WTC11 (cell line): Measurements from ENCODE around the gene NEO1. TPM values are rescaled to one million over a fixed set of nuclear protein-coding genes. Genes with fewer than 3 reads are reported as not detected.

Source experiments
- ATAC-seq: fragments of 200-7000 bp; cut with Tn5 transposase; 2 replicates; pipeline ENCODE4 v1.10.0; 2021; ENCODE audit warnings: mild to moderate bottlenecking, moderate library complexity
- CTCF ChIA-PET: fragments of 300-600 bp; sonication (Branson Sonifier 250); formaldehyde crosslinking; loops from one replicate; lab custom pipeline; 2021; ENCODE audit warnings: antibody characterized with exemption; lab: Charles Lee
- POLR2A ChIA-PET: fragments of 350-600 bp; sonication (Branson Sonifier 250); formaldehyde crosslinking; loops from one replicate; lab custom pipeline; 2021; ENCODE audit warnings: antibody characterized with exemption; lab: Charles Lee
- DNase-seq: peaks from one replicate; pipeline ENCODE4 v3.0.0; 2021; ENCODE audit warnings: low spot score
- H3K27ac Mint-ChIP-seq: 2 replicates; pipeline ENCODE4 v1.8.0; 2021; ENCODE audit warnings: mixed read lengths
- H3K27me3 Mint-ChIP-seq: 2 replicates; pipeline ENCODE4 v1.8.0; 2021; ENCODE audit warnings: low read depth, mild to moderate bottlenecking, moderate library complexity, mixed read lengths
- H3K36me3 Mint-ChIP-seq: 2 replicates; pipeline ENCODE4 v1.8.0; 2021; ENCODE audit warnings: mixed read lengths
- H3K4me1 Mint-ChIP-seq: 2 replicates; pipeline ENCODE4 v1.8.0; 2022; ENCODE audit warnings: mixed read lengths
- H3K4me3 Mint-ChIP-seq: 2 replicates; pipeline ENCODE4 v1.8.0; 2021; ENCODE audit warnings: mild to moderate bottlenecking, moderate library complexity, mixed read lengths
- H3K9me3 Mint-ChIP-seq: 2 replicates; pipeline ENCODE4 v1.8.0; 2021; ENCODE audit warnings: mixed read lengths
- AFF4 ChIP-seq: sonication (generic); formaldehyde crosslinking; IDR thresholded peaks from 2 replicates; pipeline ENCODE4 v1.8.1; 2023; ENCODE audit warnings: mild to moderate bottlenecking, missing genetic modification reagents, borderline replicate concordance
- CBFB ChIP-seq: sonication (generic); formaldehyde crosslinking; IDR thresholded peaks from 2 replicates; pipeline ENCODE4 v1.8.1; 2022; ENCODE audit warnings: mild to moderate bottlenecking, low read depth, missing genetic modification reagents
- CDX4 ChIP-seq: fragments of 250-450 bp; sonication (Bioruptor Pico); IDR thresholded peaks from 2 replicates; pipeline ENCODE4 v1.9.0; 2021; ENCODE audit warnings: moderate library complexity, mild to moderate bottlenecking, inconsistent platforms, borderline replicate concordance
- CREB1 ChIP-seq: sonication (generic); formaldehyde crosslinking; IDR thresholded peaks from 2 replicates; pipeline ENCODE4 v1.8.0; 2023; ENCODE audit warnings: mild to moderate bottlenecking, missing genetic modification reagents
- E2F4 ChIP-seq: sonication (generic); formaldehyde crosslinking; IDR thresholded peaks from 2 replicates; pipeline ENCODE4 v1.8.1; 2022; ENCODE audit warnings: low read depth, mild to moderate bottlenecking, moderate library complexity, missing genetic modification reagents, borderline replicate concordance
- EMX1 ChIP-seq: fragments of 250-450 bp; sonication (Bioruptor Pico); IDR thresholded peaks from 2 replicates; pipeline ENCODE4 v1.8.0; 2021; ENCODE audit warnings: mild to moderate bottlenecking
- ETV6 ChIP-seq: sonication (generic); formaldehyde crosslinking; IDR thresholded peaks from 2 replicates; pipeline ENCODE4 v1.8.1; 2022; ENCODE audit warnings: mild to moderate bottlenecking, missing genetic modification reagents
- GRHL2 ChIP-seq: fragments of 250-450 bp; sonication (Bioruptor Pico); IDR thresholded peaks from 2 replicates; pipeline ENCODE4 v1.8.0; 2022; ENCODE audit warnings: mild to moderate bottlenecking, moderate library complexity; ENCODE audit not compliant: insufficient replicate concordance, severe bottlenecking
- IRF1 ChIP-seq: sonication (generic); formaldehyde crosslinking; IDR thresholded peaks from 2 replicates; pipeline ENCODE4 v1.8.0; 2023; ENCODE audit warnings: missing genetic modification reagents
- JUN ChIP-seq: sonication (generic); formaldehyde crosslinking; IDR thresholded peaks from 2 replicates; pipeline ENCODE4 v1.8.0; 2023; ENCODE audit warnings: mild to moderate bottlenecking, missing genetic modification reagents
- NFE2L1 ChIP-seq: sonication (generic); formaldehyde crosslinking; IDR thresholded peaks from 2 replicates; pipeline ENCODE4 v1.8.1; 2023; ENCODE audit warnings: missing genetic modification reagents
- NR1H2 ChIP-seq: sonication (generic); formaldehyde crosslinking; IDR thresholded peaks from 2 replicates; pipeline ENCODE4 v1.9.0; 2021; ENCODE audit warnings: mild to moderate bottlenecking, moderate library complexity, missing genetic modification reagents
- NR3C1 ChIP-seq: sonication (generic); formaldehyde crosslinking; conservative IDR thresholded peaks from 2 replicates; pipeline ENCODE4 v1.8.1; 2023; ENCODE audit warnings: low read depth, mild to moderate bottlenecking, missing genetic modification reagents
- TCF7 ChIP-seq: sonication (generic); formaldehyde crosslinking; IDR thresholded peaks from 2 replicates; pipeline ENCODE4 v1.8.0; 2022; ENCODE audit warnings: mild to moderate bottlenecking, low read depth, missing genetic modification reagents, moderate library complexity
- TEAD4 ChIP-seq: sonication (generic); formaldehyde crosslinking; IDR thresholded peaks from 2 replicates; pipeline ENCODE4 v1.8.0; 2022; ENCODE audit warnings: mild to moderate bottlenecking, missing genetic modification reagents
- ZMAT4 ChIP-seq: fragments of 250-450 bp; sonication (Bioruptor Pico); IDR thresholded peaks from 2 replicates; pipeline ENCODE4 v1.9.0; 2021; ENCODE audit warnings: mild to moderate bottlenecking
- ZNF138 ChIP-seq: sonication (generic); formaldehyde crosslinking; conservative IDR thresholded peaks from 2 replicates; pipeline ENCODE4 v1.8.1; 2022; ENCODE audit warnings: mild to moderate bottlenecking, moderate library complexity, missing genetic modification reagents
- ZNF232 ChIP-seq: sonication (generic); formaldehyde crosslinking; IDR thresholded peaks from 2 replicates; pipeline ENCODE4 v1.8.0; 2022; ENCODE audit warnings: mild to moderate bottlenecking, missing genetic modification reagents
- ZNF396 ChIP-seq: fragments of 250-450 bp; sonication (Bioruptor Pico); IDR thresholded peaks from 2 replicates; pipeline ENCODE4 v1.8.0; 2021; ENCODE audit warnings: mild to moderate bottlenecking, moderate library complexity, borderline replicate concordance
- ZNF532 ChIP-seq: fragments of 250-450 bp; sonication (Bioruptor Pico); IDR thresholded peaks from 2 replicates; pipeline ENCODE4 v1.9.0; 2021; ENCODE audit warnings: mild to moderate bottlenecking, borderline replicate concordance
- total RNA-seq: library from RNA; stranded (reverse); gene quantifications from 3 replicates; pipeline ENCODE4 v1.2.3, GENCODE V29; 2021

The NEO1 gene
- total RNA-seq, 1 experiment from 2014 or later, result 37.1 TPM

- TF ChIP-seq GRHL2 (CRISPR knock-in tag) (no peak), CBFB (no peak), ETV6 (no peak), CDX4 (CRISPR knock-in tag) (no peak)
These were observed 121.9 kb downstream of the NEO1 start (continued) for GRCh38 chr15:73174171-73174570.

GRCh38 chr15:73175382-73175781 lies 123.1 kb downstream of the NEO1 start:
- TF ChIP-seq ZNF232, result no peak
- no peak for TF ChIP-seq ZMAT4 (CRISPR knock-in tag)
- TF ChIP-seq CDX4 (CRISPR knock-in tag), result no peak
- no peak for TF ChIP-seq ZNF138 (CRISPR knock-in tag)
- no peak for TF ChIP-seq ZNF396
- no peak for TF ChIP-seq EMX1
- TF ChIP-seq TEAD4 (CRISPR knock-in tag), result no peak
- no peak for TF ChIP-seq NFE2L1 (CRISPR knock-in tag)
- no peak for TF ChIP-seq NR3C1
- no peak for TF ChIP-seq ZNF532 (CRISPR knock-in tag)
- no peak for TF ChIP-seq IRF1
- TF ChIP-seq TCF7 (CRISPR knock-in tag), result no peak
- Mint-ChIP-seq H3K27ac (no peak overlapping the region), H3K4me1 (peaks cover 17% of the 10 kb centered on the region), H3K9me3 (peaks cover 3% of the 10 kb centered on the region), H3K4me3 (no peak overlapping the region), H3K27me3 (no peaks in the 10 kb centered on the region), H3K36me3 (peaks cover 8% of the 10 kb centered on the region)
- CTCF ChIA-PET, result interaction anchor here (0.6 to 1.9 kb wide), 9 partner anchors 14 to 1353 kb away, joined by 3 to 8 read pairs (median 3); no protein-coding TSS in a partner anchor
- POLR2A ChIA-PET, result no interaction called here
- ATAC-seq, result no peak
- no peak for DNase-seq

GRCh38 chr15:73176598-73176997 lies 124.3 kb downstream of the NEO1 start:
- Mint-ChIP-seq H3K27ac (no peak overlapping the region), H3K4me3 (no peak overlapping the region), H3K36me3 (peaks cover 21% of the 10 kb centered on the region), H3K9me3 (peaks cover 15% of the 10 kb centered on the region), H3K4me1 (peaks cover 17% of the 10 kb centered on the region), H3K27me3 (no peaks in the 10 kb centered on the region)
- ATAC-seq (no peak), DNase-seq (no peak)
- POLR2A ChIA-PET, result no interaction called here
- TF ChIP-seq E2F4 (CRISPR knock-in tag) (no peak), JUN (no peak), CREB1 (CRISPR knock-in tag) (no peak), NR1H2 (no peak), ZMAT4 (CRISPR knock-in tag) (no peak), AFF4 (CRISPR knock-in tag) (no peak)
- CTCF ChIA-PET, result interaction anchor here (1.7 kb wide), 1 partner anchor 67 kb away, joined by 5 read pairs; no protein-coding TSS in a partner anchor
